Activated naive CD4-positive, alpha-beta T cell treated with anti-CD3 and anti-CD28 coated beads for 36 hours (primary cell): ENCODE data around the gene ABCG5. TPM values are rescaled to one million over a fixed set of nuclear protein-coding genes. Genes with fewer than 3 reads are reported as not detected.
A peak's percentile ranks its signal among the peaks of the same experiment; 100 is the strongest.

Source experiments
- CTCF ChIA-PET: fragments of 350-600 bp; sonication (Branson Sonifier 250); formaldehyde crosslinking; loops from one replicate; lab custom pipeline; 2021; ENCODE audit warnings: antibody characterized with exemption; lab: Charles Lee
- DNase-seq: peaks from one replicate; pipeline ENCODE4 v3.0.0-alpha.2; 2020
- H3K27ac Mint-ChIP-seq: one replicate; pipeline ENCODE4 v1.8.0; 2021; ENCODE audit warnings: mild to moderate bottlenecking, mixed read lengths
- H3K27me3 Mint-ChIP-seq: one replicate; pipeline ENCODE4 v1.8.0; 2021; ENCODE audit warnings: low read depth, mixed read lengths
- H3K36me3 Mint-ChIP-seq: one replicate; pipeline ENCODE4 v1.8.0; 2021; ENCODE audit warnings: low read depth, mixed read lengths
- H3K4me1 Mint-ChIP-seq: one replicate; pipeline ENCODE4 v1.8.0; 2021; ENCODE audit warnings: low read depth, mixed read lengths
- H3K4me3 Mint-ChIP-seq: one replicate; pipeline ENCODE4 v1.8.0; 2021; ENCODE audit warnings: mild to moderate bottlenecking, moderate library complexity, mixed read lengths
- H3K9me3 Mint-ChIP-seq: one replicate; pipeline ENCODE4 v1.8.0; 2021; ENCODE audit warnings: mixed read lengths
- intact Hi-C: fragments of 100-400 bp; cut with micrococcal nuclease; formaldehyde crosslinking; loops from one replicate; pipeline ENCODE4 v1.15.1; 2023
- total RNA-seq, 2 experiments: library from RNA; stranded (reverse); gene quantifications; one replicate each; pipeline ENCODE4 v1.2.3, GENCODE V29; 2021

The ABCG5 gene
- total RNA-seq = not detected

- CTCF ChIA-PET = no interaction called here
- DNase-seq = no peak
- Mint-ChIP-seq H3K27ac (no peak within 1 kb of the TSS), H3K4me1 (no peaks in the 10 kb centered on the region), H3K27me3 (no peaks in the 10 kb centered on the region), H3K9me3 (no peaks in the 10 kb centered on the region), H3K4me3 (no peak within 1 kb of the TSS), H3K36me3 (no peaks in the 10 kb centered on the region)
- intact Hi-C loops = no loop called here
Observed at GRCh38 chr2:43838560-43839267, at the start of gene ABCG5, which contains the start of gene ABCG8. ABCG5 (minus strand) TSS chr2:43838839; CDS start chr2:43838679, 160 bp downstream. ABCG8 (plus strand) TSS chr2:43838971; CDS start chr2:43839054, 83 bp downstream.

DNA sequence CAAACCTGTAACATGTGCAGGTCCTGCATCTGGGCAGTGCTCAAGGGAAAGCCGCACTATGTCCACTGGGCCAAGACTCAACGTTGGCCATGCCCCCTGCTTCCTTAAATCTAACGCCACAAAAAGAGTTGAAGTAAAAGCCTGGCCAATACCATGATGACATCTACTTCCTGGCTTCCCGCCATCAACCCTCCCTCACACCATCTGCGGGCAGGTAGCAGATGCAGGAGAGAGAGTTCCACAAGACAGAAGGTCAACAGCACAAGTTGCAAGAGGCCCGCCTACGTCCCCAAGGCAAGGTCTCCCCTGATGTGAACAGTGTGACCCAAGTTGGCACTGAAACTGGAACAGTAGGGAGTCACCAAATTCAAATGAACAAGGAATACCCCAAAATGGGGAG lies 48.5 kb upstream of the ABCG5 start:
- H3K27ac Mint-ChIP-seq = peak overlapping the region; percentile 47
- no peaks in the 10 kb centered on the region for H3K9me3 Mint-ChIP-seq
- CTCF ChIA-PET = no interaction called here
- peaks cover 1% of the 10 kb centered on the region for H3K4me1 Mint-ChIP-seq
- H3K4me3 Mint-ChIP-seq = no peak overlapping the region
- no peak for DNase-seq
- H3K36me3 Mint-ChIP-seq = peaks cover 35% of the 10 kb centered on the region
- no peaks in the 10 kb centered on the region for H3K27me3 Mint-ChIP-seq
- intact Hi-C loops = no loop called here

- no peak overlapping the region for H3K27ac Mint-ChIP-seq
- H3K4me1 Mint-ChIP-seq = peaks cover 1% of the 10 kb centered on the region
- CTCF ChIA-PET = no interaction called here
- DNase-seq = no peak
- H3K36me3 Mint-ChIP-seq = peaks cover 30% of the 10 kb centered on the region
- intact Hi-C loops = no loop called here
- H3K4me3 Mint-ChIP-seq = no peak overlapping the region
- H3K27me3 Mint-ChIP-seq = no peaks in the 10 kb centered on the region
- no peaks in the 10 kb centered on the region for H3K9me3 Mint-ChIP-seq
Observed at GRCh38 chr2:43885132-43885632, 46.5 kb upstream of the ABCG5 start.

DNA sequence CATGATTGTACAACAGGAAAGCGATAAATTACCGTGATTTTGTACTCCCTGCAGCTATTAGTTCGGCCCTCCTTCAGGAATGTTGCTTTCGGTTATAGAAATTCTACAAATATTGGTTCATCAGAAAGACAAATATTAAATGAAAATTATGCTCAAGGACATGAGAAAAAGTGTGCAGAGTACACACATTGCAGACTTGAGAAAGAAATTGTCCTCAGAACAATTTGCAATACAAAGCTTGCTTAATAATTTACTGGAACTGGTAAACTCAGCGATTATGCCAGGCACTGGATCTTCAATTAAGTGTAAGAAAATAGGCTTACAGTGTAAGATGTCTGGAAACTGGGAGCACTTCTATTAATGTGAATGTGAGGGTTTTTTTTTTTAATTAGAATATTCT lies 46.0 kb upstream of the ABCG5 start:
- Mint-ChIP-seq H3K36me3 (peaks cover 30% of the 10 kb centered on the region), H3K4me3 (no peak overlapping the region), H3K4me1 (peaks cover 1% of the 10 kb centered on the region), H3K27me3 (no peaks in the 10 kb centered on the region), H3K9me3 (no peaks in the 10 kb centered on the region), H3K27ac (no peak overlapping the region)
- no peak for DNase-seq
- intact Hi-C loops = no loop called here
- CTCF ChIA-PET = no interaction called here

DNA sequence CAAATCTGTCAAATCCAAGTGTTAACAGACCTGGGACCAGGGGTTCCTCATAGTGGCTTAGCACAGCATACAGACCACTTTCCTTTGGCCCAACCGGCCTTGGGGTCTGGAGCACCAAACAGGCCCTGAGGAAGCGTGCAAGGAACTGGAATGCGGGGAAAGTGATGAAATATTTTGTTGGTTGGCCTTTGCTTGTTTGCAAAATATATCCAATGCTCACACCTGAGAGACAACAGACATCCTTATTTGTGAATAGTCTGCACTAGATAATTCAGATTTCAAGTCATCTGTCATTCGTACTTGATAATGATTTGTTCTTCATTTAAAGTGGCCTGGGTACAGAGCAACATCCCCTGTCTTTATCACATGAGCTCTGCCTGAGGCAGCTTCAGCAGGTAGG lies 43.7 kb upstream of the ABCG5 start:
- Mint-ChIP-seq H3K36me3 (peaks cover 9% of the 10 kb centered on the region), H3K4me1 (peaks cover 4% of the 10 kb centered on the region), H3K27ac (no peak overlapping the region), H3K9me3 (no peaks in the 10 kb centered on the region), H3K4me3 (no peak overlapping the region), H3K27me3 (peaks cover 3% of the 10 kb centered on the region)
- CTCF ChIA-PET = interaction anchor here (1.1 kb wide), 1 partner anchor 268 kb away, joined by 6 read pairs; no protein-coding TSS in a partner anchor
- DNase-seq = no peak
- intact Hi-C loops = no loop called here

- no peak overlapping the region for H3K4me3 Mint-ChIP-seq
- no peak overlapping the region for H3K27ac Mint-ChIP-seq
- CTCF ChIA-PET = no interaction called here
- intact Hi-C loops = no loop called here
- peaks cover 2% of the 10 kb centered on the region for H3K36me3 Mint-ChIP-seq
- peaks cover 9% of the 10 kb centered on the region for H3K27me3 Mint-ChIP-seq
- DNase-seq = no peak
- no peaks in the 10 kb centered on the region for H3K9me3 Mint-ChIP-seq
- peaks cover 3% of the 10 kb centered on the region for H3K4me1 Mint-ChIP-seq
Observed at GRCh38 chr2:43880952-43881351, 42.3 kb upstream of the ABCG5 start.

DNA sequence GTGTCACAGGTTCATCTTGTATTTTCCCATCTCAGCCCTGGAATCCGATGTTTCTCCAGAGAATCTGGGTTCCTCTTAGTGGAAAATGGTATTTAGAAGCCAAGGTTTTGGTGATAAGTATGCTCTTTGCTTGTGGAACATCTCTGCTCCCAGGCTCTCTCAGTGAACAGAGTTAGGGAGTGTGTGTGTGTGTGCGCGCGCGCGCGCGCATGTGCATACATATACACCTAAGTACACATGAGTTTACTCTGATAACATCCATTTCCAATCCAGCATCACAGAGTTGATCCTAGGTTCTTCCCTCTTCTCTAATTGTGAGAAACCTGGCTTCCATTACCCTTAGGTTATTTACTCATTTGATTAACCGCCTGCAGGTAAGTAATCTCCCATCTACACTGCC lies 41.8 kb upstream of the ABCG5 start:
- peaks cover 3% of the 10 kb centered on the region for H3K4me1 Mint-ChIP-seq
- no peak for DNase-seq
- no peak overlapping the region for H3K27ac Mint-ChIP-seq
- no peaks in the 10 kb centered on the region for H3K9me3 Mint-ChIP-seq
- H3K36me3 Mint-ChIP-seq = peaks cover 2% of the 10 kb centered on the region
- peaks cover 9% of the 10 kb centered on the region for H3K27me3 Mint-ChIP-seq
- CTCF ChIA-PET = no interaction called here
- no peak overlapping the region for H3K4me3 Mint-ChIP-seq
- intact Hi-C loops = no loop called here

GRCh38 chr2:43879261-43879660 lies 40.6 kb upstream of the ABCG5 start:
- peaks cover 3% of the 10 kb centered on the region for H3K4me1 Mint-ChIP-seq

GRCh38 chr2:43877782-43878464 lies 39.3 kb upstream of the ABCG5 start:
- intact Hi-C loops = loop anchor here (1.0 to 10.0 kb wide), 4 partner anchors 166 to 1077 kb away; no protein-coding TSS in a partner anchor
- Mint-ChIP-seq H3K4me3 (no peak overlapping the region), H3K4me1 (peaks cover 3% of the 10 kb centered on the region), H3K27me3 (peaks cover 16% of the 10 kb centered on the region), H3K36me3 (no peaks in the 10 kb centered on the region), H3K9me3 (no peaks in the 10 kb centered on the region), H3K27ac (no peak overlapping the region)
- CTCF ChIA-PET = interaction anchor here (0.6 to 1.2 kb wide), 5 partner anchors 14 to 578 kb away, joined by 3 to 9 read pairs (median 3); no protein-coding TSS in a partner anchor
- DNase-seq = peak; percentile 86

More at GRCh38 chr2:43879261-43879660, 40.6 kb upstream of the ABCG5 start:
- Mint-ChIP-seq H3K27ac (no peak overlapping the region), H3K4me3 (no peak overlapping the region), H3K36me3 (peaks cover 2% of the 10 kb centered on the region), H3K27me3 (peaks cover 12% of the 10 kb centered on the region), H3K9me3 (no peaks in the 10 kb centered on the region)
- no peak for DNase-seq
- CTCF ChIA-PET = no interaction called here
- intact Hi-C loops = loop anchor here (10.0 kb wide), 1 partner anchor 1076 kb away; no protein-coding TSS in a partner anchor

DNA sequence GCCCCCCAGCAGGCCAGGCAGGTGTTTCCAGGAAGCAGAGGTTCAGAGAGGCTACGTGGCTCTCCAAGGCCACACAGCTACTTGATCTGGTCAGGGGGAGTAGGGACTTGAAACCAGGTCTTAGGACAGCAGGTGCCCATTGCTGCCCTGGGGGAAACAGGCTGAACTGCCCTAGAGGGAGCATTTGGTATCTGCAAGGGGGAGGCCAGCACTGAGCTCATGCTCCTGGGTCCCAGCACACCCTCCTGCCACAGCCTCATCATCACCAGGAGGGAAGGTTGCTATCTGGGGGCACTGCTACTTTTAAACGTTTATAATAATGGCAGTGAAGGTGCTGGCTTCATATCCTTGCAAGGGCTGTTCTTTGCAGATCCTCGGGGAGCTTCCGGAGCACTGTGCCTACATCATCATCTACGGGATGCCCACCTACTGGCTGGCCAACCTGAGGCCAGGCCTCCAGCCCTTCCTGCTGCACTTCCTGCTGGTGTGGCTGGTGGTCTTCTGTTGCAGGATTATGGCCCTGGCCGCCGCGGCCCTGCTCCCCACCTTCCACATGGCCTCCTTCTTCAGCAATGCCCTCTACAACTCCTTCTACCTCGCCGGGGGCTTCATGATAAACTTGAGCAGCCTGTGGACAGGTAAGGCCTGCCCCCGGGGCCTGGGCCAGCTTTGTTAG lies 36.3 kb upstream of the ABCG5 start:
- CTCF ChIA-PET = no interaction called here
- Mint-ChIP-seq H3K4me3 (no peak overlapping the region), H3K4me1 (peaks cover 3% of the 10 kb centered on the region), H3K36me3 (no peaks in the 10 kb centered on the region), H3K9me3 (no peaks in the 10 kb centered on the region), H3K27me3 (peaks cover 26% of the 10 kb centered on the region), H3K27ac (no peak overlapping the region)
- no peak for DNase-seq
- intact Hi-C loops = loop anchor here (10.0 kb wide), 1 partner anchor 1080 kb away; no protein-coding TSS in a partner anchor

GRCh38 chr2:43872151-43872550 lies 33.5 kb upstream of the ABCG5 start:
- H3K4me1 Mint-ChIP-seq = no peaks in the 10 kb centered on the region
- no peaks in the 10 kb centered on the region for H3K36me3 Mint-ChIP-seq
- intact Hi-C loops = loop anchor here (10.0 kb wide), 1 partner anchor 1083 kb away; no protein-coding TSS in a partner anchor
- no peak overlapping the region for H3K27ac Mint-ChIP-seq
- CTCF ChIA-PET = interaction anchor here (0.6 kb wide), 1 partner anchor 258 kb away, joined by 3 read pairs; no protein-coding TSS in a partner anchor
- no peaks in the 10 kb centered on the region for H3K9me3 Mint-ChIP-seq
- DNase-seq = no peak
- peaks cover 43% of the 10 kb centered on the region for H3K27me3 Mint-ChIP-seq
- H3K4me3 Mint-ChIP-seq = no peak overlapping the region

- CTCF ChIA-PET = no interaction called here
- Mint-ChIP-seq H3K36me3 (no peaks in the 10 kb centered on the region), H3K4me3 (no peak overlapping the region), H3K4me1 (no peaks in the 10 kb centered on the region), H3K27me3 (peaks cover 47% of the 10 kb centered on the region), H3K9me3 (no peaks in the 10 kb centered on the region), H3K27ac (no peak overlapping the region)
- DNase-seq = no peak
- intact Hi-C loops = no loop called here
Observed at GRCh38 chr2:43855292-43855691, 16.7 kb upstream of the ABCG5 start.
